HG03280 (cell line): ENCODE data around the gene PPARD.

Experiments used
- ATAC-seq: cut with Tn5 transposase; IDR thresholded peaks from one replicate; pipeline ENCODE4 v1.9.1; 2021; ENCODE audit warnings: mild to moderate bottlenecking, moderate library complexity; ENCODE audit not compliant: unreplicated experiment

PPARD gene

DNA sequence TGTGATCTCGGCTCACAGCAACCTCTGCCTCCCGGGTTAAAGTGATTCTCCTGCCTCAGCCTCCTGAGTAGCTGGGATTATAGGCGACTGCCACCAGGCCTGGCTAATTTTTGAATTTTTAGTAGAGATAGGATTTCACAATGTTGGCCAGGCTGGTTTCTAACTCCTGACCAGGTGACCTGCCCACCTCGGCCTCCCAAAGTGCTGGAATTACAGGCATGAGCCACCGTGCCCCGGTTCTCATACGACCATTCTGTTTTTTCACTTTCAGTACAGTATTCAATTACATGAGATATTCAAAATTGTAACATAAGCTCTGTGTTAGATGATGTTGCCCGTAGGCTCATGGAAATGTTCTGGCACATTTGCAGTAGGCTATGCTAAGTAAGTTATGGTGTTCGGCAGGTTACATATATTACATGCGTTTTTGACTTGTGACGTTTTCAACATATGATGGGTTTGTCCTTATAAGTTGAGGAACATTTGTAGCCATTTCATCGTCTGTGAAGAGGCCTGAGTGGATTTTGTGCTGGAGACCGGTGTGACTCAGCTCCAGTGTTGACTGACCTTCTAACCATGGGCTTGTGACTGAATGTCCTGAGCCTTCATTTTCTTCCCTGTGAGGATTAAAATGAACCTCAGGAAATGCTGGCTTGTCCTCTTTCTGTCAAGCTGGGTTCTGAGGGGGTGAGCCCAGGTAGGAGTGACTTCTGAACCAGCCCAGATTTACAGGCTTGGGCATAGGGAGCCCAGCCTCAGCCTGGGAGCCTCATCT, 12.2 kb downstream of the PPARD start:
- no peak for ATAC-seq

DNA sequence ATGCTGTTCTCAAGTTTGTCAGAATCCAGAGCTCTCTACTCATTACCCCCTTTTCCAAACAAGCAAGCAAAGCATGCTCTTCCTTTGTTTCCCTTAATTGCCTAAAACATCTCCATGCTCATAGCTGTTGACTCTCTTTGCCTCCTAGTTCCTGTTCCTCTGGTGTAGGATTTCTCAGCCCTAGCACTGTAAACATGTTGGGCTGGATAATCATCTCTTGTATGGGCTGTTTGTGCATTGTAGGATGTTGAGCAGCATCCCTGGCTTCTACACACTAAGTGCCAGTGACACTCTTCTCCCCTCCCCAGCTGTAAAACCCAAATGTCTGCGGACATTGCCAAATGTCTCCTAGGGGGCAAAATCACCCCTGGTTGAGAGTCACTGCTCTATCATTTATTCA, 14.0 kb downstream of the PPARD start:
- no peak for ATAC-seq

DNA sequence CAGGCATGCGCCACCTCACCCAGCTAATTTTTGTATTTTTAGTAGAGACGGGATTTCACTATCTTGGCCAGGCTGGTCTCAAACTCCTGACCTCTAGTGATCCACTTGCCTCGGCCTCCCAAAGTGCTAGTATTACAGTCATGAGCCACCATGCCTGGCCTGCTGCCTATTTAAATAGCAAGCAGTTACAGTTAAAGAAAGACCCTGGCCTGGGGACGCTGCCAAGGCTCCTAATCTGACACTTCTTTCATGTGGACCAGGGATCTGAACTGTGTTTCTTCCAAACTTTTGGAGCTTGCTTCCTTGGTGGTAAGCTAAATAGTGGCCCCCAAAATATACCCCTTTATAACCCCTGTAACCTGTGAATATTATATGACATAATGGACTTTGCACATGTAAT, 15.3 kb downstream of the PPARD start:
- no peak for ATAC-seq

DNA sequence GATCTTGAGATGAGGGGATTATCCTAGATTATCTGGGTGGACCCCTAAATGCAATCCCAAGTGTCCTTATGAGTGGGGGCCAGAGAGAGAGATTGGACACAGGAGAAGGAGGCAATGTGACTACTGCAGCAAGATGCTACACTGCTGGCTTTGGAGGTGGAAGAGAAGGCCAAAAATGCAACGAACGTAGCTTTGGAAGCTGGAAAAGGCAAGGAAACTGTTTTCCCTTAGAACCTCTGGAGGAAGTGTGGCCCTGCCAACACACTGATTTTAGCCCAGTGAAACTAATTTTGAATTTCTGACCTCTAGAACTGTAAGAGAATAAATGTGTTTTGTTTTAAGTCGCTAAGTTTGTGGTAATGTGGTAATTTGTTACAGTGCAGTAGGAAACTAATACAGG, 15.7 kb downstream of the PPARD start:
- no peak for ATAC-seq

GRCh38 chr6:35359346-35359743, 17.0 kb downstream of the PPARD start:
- no peak for ATAC-seq

- ATAC-seq, result no peak
These were observed 17.5 kb downstream of the PPARD start for GRCh38 chr6:35359744-35360348.

GRCh38 chr6:35360349-35361138, 18.2 kb downstream of the PPARD start:
- ATAC-seq, result no peak

DNA sequence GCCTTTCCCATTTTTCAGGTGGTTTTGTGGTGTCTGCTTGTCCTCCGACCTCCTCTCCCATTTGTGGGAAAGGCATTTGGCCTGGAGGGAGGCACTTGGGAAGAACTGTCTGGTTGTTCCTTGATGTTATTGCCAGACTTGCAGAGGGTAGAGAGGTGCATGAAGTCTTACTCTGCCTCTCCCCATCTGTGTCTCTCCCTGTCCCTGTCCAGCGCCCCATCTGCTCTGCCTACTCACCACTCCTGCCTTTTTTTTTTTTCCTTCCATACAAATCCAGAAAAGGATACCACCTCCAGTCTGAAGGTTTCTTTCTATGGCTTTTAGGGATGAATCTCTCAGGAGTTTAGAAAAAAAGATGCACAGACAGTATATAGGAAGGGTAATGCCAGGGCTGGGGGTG, 19.8 kb downstream of the PPARD start:
- no peak for ATAC-seq

- ATAC-seq, result no peak
These were observed 21.0 kb downstream of the PPARD start for GRCh38 chr6:35363293-35363750.

DNA sequence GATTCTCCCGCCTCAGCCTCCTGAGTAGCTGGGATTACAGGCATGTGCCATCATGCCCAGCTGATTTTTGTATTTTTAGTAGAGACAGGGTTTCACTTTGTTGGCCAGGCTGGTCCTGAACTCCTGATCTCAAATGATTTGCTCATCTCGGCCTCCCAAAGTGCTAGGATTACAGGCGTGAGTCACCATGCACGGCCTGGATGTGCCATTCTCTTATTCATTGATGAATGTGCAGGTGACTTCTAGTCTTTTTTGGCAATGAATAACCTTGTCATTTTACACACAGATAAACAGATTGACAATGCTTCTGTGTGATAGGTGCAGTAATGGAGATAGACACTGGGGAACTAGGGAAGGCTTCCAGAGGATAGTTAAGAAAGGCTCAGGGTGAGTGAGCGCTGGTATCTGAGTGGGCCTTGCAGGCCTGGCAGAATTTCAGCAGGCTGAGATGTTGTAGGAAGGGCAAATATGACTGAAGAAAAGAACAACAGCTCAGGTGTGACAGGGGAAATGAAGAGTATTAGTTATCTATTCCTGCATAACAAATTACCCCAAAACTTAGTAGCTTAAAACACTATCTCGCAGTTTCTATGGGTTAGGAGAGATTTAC, 23.3 kb downstream of the PPARD start:
- no peak for ATAC-seq

GRCh38 chr6:35366204-35366596, 23.8 kb downstream of the PPARD start:
- no peak for ATAC-seq

GRCh38 chr6:35367646-35368037, 25.3 kb downstream of the PPARD start:
- ATAC-seq, result no peak

GRCh38 chr6:35368038-35368887, 25.9 kb downstream of the PPARD start:
- ATAC-seq, result no peak

DNA sequence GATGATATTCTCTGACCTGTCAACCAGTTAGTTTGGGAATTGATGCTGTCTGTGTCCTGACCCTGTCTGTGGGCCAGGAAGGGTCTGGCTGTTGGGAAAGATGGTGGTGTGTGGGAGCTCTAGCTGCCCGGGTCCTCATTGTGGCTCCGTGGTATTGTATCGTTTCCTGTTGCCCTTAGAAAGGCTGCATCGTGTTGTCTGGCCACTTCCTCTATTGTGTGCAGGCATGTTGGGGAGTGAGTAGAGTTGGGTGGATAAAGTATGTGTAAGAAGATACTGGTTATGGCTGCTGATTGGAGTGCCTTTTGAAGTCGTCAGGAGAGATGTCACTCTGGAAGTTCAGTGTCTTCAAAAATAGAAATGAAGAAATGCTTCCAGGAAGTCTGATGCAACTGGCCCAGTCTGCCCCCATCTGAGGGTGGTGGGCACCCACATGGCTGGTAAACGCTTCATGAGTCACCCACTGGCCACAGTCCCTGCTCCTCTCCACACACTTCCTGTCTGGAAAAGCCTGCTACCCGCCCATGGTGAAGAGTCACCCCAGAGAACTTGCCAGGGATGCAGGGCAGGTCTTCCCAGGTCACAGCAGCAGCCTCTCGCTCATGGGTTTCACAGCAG, 27.9 kb downstream of the PPARD start:
- peak; percentile 56 for ATAC-seq

GRCh38 chr6:35370785-35371493, 28.6 kb downstream of the PPARD start:
- no peak for ATAC-seq

GRCh38 chr6:35371494-35372262, 29.3 kb downstream of the PPARD start:
- ATAC-seq, result no peak

GRCh38 chr6:35372633-35373032, 30.3 kb downstream of the PPARD start:
- no peak for ATAC-seq

- ATAC-seq, result no peak
These were observed 33.9 kb downstream of the PPARD start for GRCh38 chr6:35376281-35376680.

DNA sequence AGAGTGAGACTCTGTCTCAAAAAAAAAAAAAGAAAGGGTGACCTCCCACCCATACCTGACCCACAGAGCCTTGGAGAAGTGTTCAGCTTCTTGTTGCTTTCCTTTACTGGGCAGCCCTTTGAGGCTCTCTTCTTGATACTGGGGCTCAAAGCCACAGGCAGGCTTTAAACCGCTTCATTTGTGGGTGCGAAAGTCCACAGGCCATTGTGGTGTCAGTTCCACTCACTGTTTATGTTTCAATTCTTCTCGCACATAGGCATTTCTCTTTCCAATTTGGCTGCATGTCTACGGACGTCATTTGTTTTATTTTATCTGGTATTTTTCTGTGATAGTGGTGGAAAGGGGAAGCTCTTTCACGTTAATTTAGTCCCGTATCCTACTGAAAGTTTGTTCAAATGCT, 34.6 kb downstream of the PPARD start:
- no peak for ATAC-seq
